Activated CD4-positive, alpha-beta T cell treated with anti-CD3 and anti-CD28 coated beads, Interleukin-2, amount 10 ng/mL, durations not matched to agents 24 days and 14 days (primary cell): ENCODE results near the gene MAPK8IP3. TPM values are rescaled to one million over a fixed set of nuclear protein-coding genes. Genes with fewer than 3 reads are reported as not detected.

Experiments
- DNase-seq: peaks from one replicate; pipeline ENCODE4 v3.0.0; 2022
- H3K27ac Mint-ChIP-seq: one replicate; pipeline ENCODE4 v1.8.0; 2022; ENCODE audit warnings: mild to moderate bottlenecking, mixed read lengths
- H3K27me3 Mint-ChIP-seq: one replicate; pipeline ENCODE4 v1.8.0; 2022; ENCODE audit warnings: mixed read lengths
- H3K36me3 Mint-ChIP-seq: one replicate; pipeline ENCODE4 v1.8.0; 2022; ENCODE audit warnings: low read depth, mild to moderate bottlenecking, mixed read lengths
- H3K4me1 Mint-ChIP-seq: one replicate; pipeline ENCODE4 v1.8.0; 2021; ENCODE audit warnings: mixed read lengths
- H3K4me3 Mint-ChIP-seq: one replicate; pipeline ENCODE4 v1.8.0; 2022; ENCODE audit warnings: mild to moderate bottlenecking, moderate library complexity, mixed read lengths
- H3K9me3 Mint-ChIP-seq: one replicate; pipeline ENCODE4 v1.8.0; 2021; ENCODE audit warnings: mixed read lengths
- intact Hi-C: fragments of 100-400 bp; cut with micrococcal nuclease; formaldehyde crosslinking; loops from one replicate; pipeline ENCODE4 v1.15.1; 2023
- total RNA-seq: library from RNA; stranded (reverse); gene quantifications from 2 replicates; pipeline ENCODE4 v1.2.3, GENCODE V29; 2022

Gene MAPK8IP3
- total RNA-seq, 1 donor from 2014 or later = 80.2 TPM

- no peak for DNase-seq
- peaks cover 14% of the 10 kb centered on the region for H3K36me3 Mint-ChIP-seq
- H3K4me1 Mint-ChIP-seq = peaks cover 3% of the 10 kb centered on the region
- no peaks in the 10 kb centered on the region for H3K27me3 Mint-ChIP-seq
- H3K4me3 Mint-ChIP-seq = no peak overlapping the region
- H3K9me3 Mint-ChIP-seq = no peaks in the 10 kb centered on the region
- intact Hi-C loops = no loop called here
- H3K27ac Mint-ChIP-seq = no peak overlapping the region
Observed at GRCh38 chr16:1761751-1762150, 55.8 kb downstream of the MAPK8IP3 start.

DNA sequence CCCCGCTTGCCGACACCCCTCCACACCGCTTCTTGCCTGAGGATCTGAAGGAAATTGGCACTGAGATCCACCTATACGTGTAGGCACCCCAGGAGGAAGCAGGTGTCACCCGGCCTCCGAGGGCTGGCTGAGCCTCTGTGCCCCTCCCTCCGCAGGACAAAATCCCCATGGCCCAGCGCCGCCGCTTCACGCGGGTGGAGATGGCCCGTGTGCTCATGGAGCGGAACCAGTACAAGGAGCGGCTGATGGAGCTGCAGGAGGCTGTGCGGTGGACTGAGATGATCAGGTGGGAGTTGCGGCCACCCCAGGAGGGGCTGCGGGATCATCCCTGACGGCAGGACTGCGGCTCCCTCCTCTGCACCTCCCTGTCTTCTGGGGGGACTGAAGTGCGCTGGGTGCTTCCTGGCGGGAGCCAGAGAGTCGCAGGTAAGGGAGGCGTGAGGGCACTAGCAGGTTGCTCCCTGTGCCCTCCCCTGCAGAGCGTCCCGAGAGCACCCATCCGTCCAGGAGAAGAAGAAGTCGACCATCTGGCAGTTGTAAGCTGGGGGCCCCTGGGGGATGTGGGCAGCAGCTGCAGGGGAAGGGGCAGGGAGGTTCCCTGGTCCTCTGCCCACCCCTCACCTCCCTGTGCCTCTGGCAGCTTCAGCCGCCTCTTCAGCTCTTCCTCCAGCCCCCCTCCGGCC, 56.3 kb downstream of the MAPK8IP3 start:
- no peaks in the 10 kb centered on the region for H3K9me3 Mint-ChIP-seq
- intact Hi-C loops = no loop called here

DNA sequence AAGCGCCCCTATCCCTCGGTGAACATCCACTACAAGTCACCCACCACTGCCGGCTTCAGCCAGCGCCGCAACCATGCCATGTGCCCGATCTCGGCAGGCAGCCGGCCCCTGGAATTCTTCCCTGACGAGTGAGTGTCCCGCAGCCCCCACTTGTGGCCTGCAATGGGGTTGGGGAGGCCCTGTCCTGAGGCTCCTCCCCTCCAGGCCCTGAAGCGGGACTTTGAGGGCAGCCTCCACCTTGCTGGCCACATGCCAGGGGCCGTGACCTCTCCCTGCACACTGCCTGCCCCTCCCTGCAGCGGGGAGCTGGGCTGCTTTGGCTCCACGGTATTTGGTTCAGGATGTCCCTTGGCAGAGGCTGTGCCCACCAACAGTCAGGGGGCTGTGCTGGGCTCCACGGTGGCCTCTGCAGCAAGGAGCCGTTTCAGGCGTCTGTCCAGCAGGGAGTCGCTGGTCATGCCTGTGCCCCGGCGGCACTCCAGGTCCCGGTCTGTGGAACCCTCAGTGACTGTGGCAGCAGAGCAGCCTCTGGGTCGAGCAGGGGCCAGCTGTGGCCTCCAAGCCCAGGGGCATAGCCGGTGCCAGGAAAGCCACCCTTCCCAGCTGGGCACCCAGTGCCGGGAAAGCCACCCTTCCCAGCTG, 57.0 kb downstream of the MAPK8IP3 start:
- intact Hi-C loops = no loop called here
- Mint-ChIP-seq H3K36me3 (peaks cover 18% of the 10 kb centered on the region), H3K4me3 (no peak overlapping the region), H3K4me1 (no peaks in the 10 kb centered on the region), H3K27ac (no peak overlapping the region), H3K9me3 (no peaks in the 10 kb centered on the region), H3K27me3 (no peaks in the 10 kb centered on the region)
- DNase-seq = no peak

More for the DNA sequence above, 56.3 kb downstream of the MAPK8IP3 start:
- H3K4me3 Mint-ChIP-seq = no peak overlapping the region
- no peaks in the 10 kb centered on the region for H3K27me3 Mint-ChIP-seq
- no peaks in the 10 kb centered on the region for H3K4me1 Mint-ChIP-seq
- H3K36me3 Mint-ChIP-seq = peaks cover 18% of the 10 kb centered on the region
- H3K27ac Mint-ChIP-seq = no peak overlapping the region
- no peak for DNase-seq

DNA sequence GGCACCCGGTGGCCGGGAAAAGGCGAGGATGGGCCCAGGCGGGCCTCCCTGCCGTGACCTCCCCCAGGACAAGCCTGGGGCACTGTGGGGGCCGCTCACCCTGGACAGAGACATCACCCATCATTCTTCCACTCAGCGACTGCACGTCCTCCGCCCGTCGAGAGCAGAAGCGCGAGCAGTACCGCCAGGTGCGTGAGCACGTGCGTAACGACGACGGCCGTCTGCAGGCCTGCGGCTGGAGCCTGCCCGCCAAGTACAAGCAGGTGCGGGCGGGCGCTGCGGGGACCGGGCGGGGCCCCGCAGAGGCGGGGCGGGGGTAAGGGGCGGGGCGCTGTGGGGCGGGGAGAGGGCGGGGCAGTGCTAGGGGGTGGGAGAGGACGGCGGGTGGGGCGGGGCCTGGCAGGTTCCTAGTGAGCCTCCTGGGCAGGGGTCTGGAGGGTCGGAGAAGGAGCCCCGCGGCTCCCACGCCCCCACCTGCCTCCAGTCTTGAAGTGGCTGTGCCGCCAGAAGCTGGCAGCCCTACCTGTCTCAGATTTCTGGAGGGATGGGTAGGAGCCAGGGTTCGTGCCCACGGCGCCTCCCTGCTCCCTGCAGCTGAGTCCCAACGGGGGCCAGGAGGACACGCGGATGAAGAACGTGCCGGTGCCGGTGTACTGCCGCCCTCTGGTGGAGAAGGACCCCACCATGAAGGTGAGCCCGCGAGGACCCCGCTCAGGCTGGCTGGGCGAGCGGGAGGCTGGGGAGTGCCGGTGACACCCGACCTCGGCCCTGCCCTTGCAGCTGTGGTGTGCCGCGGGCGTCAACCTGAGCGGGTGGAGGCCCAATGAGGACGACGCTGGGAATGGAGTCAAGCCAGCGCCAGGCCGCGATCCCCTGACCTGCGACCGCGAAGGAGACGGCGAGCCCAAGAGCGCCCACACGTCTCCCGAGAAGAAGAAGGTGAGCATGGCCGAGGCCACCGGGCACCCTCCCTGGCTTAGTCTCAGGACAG, 57.8 kb downstream of the MAPK8IP3 start:
- Mint-ChIP-seq H3K4me1 (no peaks in the 10 kb centered on the region), H3K4me3 (no peak overlapping the region), H3K27me3 (no peaks in the 10 kb centered on the region), H3K36me3 (peaks cover 21% of the 10 kb centered on the region), H3K27ac (no peak overlapping the region), H3K9me3 (no peaks in the 10 kb centered on the region)
- intact Hi-C loops = no loop called here
- no peak for DNase-seq

DNA sequence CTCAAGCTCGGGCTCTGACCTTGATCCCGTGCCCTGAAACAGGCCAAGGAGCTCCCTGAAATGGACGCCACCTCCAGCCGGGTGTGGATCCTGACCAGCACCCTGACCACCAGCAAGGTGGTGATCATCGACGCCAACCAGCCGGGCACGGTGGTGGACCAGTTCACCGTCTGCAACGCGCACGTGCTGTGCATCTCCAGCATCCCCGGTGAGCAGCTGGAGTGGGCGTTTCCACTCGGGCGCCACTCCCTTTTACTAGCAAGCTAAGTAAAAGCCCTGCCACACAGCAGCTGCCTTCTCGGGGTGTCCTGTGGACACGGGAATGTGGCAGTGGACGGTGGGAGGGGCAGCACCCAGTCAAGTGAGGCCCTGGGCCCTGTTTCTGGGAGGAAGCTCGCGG, 59.0 kb downstream of the MAPK8IP3 start:
- Mint-ChIP-seq H3K27me3 (no peaks in the 10 kb centered on the region), H3K27ac (no peak overlapping the region), H3K9me3 (no peaks in the 10 kb centered on the region), H3K4me3 (no peak overlapping the region), H3K4me1 (peaks cover under 1% of the 10 kb centered on the region), H3K36me3 (peaks cover 22% of the 10 kb centered on the region)
- intact Hi-C loops = no loop called here
- DNase-seq = no peak

- H3K27ac Mint-ChIP-seq = no peak overlapping the region
- intact Hi-C loops = no loop called here
- peaks cover 24% of the 10 kb centered on the region for H3K36me3 Mint-ChIP-seq
- no peaks in the 10 kb centered on the region for H3K9me3 Mint-ChIP-seq
- peaks cover 3% of the 10 kb centered on the region for H3K4me1 Mint-ChIP-seq
- H3K27me3 Mint-ChIP-seq = no peaks in the 10 kb centered on the region
- peak; percentile 56 for DNase-seq
- H3K4me3 Mint-ChIP-seq = no peak overlapping the region
Observed at GRCh38 chr16:1765826-1766225, 59.8 kb downstream of the MAPK8IP3 start.

GRCh38 chr16:1766231-1766630, 60.2 kb downstream of the MAPK8IP3 start:
- H3K9me3 Mint-ChIP-seq = no peaks in the 10 kb centered on the region
- peaks cover 3% of the 10 kb centered on the region for H3K4me1 Mint-ChIP-seq
- no peak for DNase-seq
- intact Hi-C loops = no loop called here
- H3K4me3 Mint-ChIP-seq = no peak overlapping the region
- H3K27me3 Mint-ChIP-seq = no peaks in the 10 kb centered on the region
- peaks cover 23% of the 10 kb centered on the region for H3K36me3 Mint-ChIP-seq
- no peak overlapping the region for H3K27ac Mint-ChIP-seq

DNA sequence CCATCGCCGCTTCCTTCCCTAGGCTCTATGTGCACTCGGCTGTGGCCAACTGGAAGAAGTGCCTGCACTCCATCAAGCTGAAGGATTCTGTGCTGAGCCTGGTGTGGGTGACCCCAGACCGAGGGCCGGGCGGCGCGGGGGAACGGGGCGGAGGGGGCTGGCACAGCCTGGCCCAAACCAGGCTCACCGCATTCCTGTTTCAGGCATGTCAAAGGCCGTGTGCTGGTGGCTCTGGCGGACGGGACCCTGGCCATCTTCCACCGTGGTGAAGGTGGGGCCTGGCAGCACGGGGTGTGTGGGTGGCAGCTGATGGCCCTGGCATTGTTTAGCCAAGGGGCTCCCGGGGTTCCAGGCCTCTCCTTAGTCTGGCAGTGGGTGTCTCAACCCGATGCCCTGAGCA, 60.7 kb downstream of the MAPK8IP3 start:
- peaks cover 21% of the 10 kb centered on the region for H3K36me3 Mint-ChIP-seq
- DNase-seq = no peak
- H3K4me1 Mint-ChIP-seq = peaks cover 3% of the 10 kb centered on the region
- no peak overlapping the region for H3K4me3 Mint-ChIP-seq
- H3K9me3 Mint-ChIP-seq = no peaks in the 10 kb centered on the region
- H3K27me3 Mint-ChIP-seq = no peaks in the 10 kb centered on the region
- intact Hi-C loops = no loop called here
- H3K27ac Mint-ChIP-seq = no peak overlapping the region

DNA sequence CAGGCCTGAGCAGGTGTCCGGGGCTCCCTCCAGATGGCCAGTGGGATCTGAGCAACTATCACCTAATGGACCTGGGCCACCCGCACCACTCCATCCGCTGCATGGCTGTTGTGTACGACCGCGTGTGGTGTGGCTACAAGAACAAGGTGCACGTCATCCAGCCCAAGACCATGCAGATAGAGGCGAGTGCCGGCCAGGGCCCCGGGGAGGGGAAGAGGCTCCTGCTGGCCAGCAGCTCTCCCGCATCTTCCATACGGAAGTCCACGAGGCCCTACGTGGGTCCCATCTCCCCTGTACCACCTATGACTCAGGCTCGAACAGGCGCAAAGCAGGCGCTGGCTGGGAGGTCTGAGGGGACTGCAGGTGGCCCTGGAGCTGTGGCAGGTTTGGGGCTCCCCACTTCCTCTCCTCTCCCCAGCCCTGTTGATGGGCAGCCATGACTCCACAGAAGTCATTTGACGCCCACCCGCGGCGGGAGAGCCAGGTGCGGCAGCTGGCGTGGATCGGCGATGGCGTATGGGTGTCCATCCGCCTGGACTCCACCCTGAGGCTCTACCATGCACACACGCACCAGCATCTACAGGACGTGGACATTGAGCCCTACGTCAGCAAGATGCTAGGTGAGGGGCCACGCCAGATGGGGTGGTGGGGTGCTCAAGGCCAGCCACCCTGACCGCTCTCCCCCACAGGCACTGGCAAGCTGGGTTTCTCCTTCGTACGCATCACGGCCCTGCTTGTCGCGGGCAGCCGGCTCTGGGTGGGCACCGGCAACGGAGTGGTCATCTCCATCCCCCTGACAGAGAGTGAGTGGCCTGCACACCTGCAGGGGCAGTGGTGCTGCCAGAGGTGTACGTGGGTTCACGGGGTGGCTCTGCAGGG, 61.4 kb downstream of the MAPK8IP3 start:
- DNase-seq = no peak
- no peaks in the 10 kb centered on the region for H3K9me3 Mint-ChIP-seq
- H3K4me1 Mint-ChIP-seq = peaks cover 7% of the 10 kb centered on the region
- no peak overlapping the region for H3K27ac Mint-ChIP-seq
- H3K36me3 Mint-ChIP-seq = peaks cover 25% of the 10 kb centered on the region
- no peaks in the 10 kb centered on the region for H3K27me3 Mint-ChIP-seq
- no peak overlapping the region for H3K4me3 Mint-ChIP-seq
- intact Hi-C loops = no loop called here

- Mint-ChIP-seq H3K9me3 (no peaks in the 10 kb centered on the region), H3K27ac (no peak overlapping the region), H3K27me3 (no peaks in the 10 kb centered on the region), H3K36me3 (peaks cover 26% of the 10 kb centered on the region), H3K4me3 (no peak overlapping the region), H3K4me1 (peaks cover 7% of the 10 kb centered on the region)
- intact Hi-C loops = no loop called here
- DNase-seq = no peak
Observed at GRCh38 chr16:1768061-1768766, 62.2 kb downstream of the MAPK8IP3 start.

- intact Hi-C loops = no loop called here
- peaks cover 8% of the 10 kb centered on the region for H3K4me1 Mint-ChIP-seq
Observed at GRCh38 chr16:1768767-1769401, 62.9 kb downstream of the MAPK8IP3 start.

More at GRCh38 chr16:1768767-1769401, 62.9 kb downstream of the MAPK8IP3 start:
- no peak overlapping the region for H3K27ac Mint-ChIP-seq
- no peak overlapping the region for H3K4me3 Mint-ChIP-seq
- H3K9me3 Mint-ChIP-seq = no peaks in the 10 kb centered on the region
- H3K36me3 Mint-ChIP-seq = peaks cover 26% of the 10 kb centered on the region
- H3K27me3 Mint-ChIP-seq = no peaks in the 10 kb centered on the region
- DNase-seq = no peak
